Measurements from ENCODE around the gene CALY.

CALY gene

GRCh38 chr10:133357285-133358161 lies 20.8 kb upstream of the CALY start, which contains the start of gene FUOM:
Gene FUOM (minus strand): TSS chr10:133358019. CDS start chr10:133358007, 12 bp downstream.
- Histone ChIP-seq H2AFZ (ENCODE audit: insufficient read depth, low read length, poor library complexity) (peak within 1 kb of the TSS; percentile 51), H3K79me2 (ENCODE audit: control insufficient read depth, insufficient read depth, low read length, poor library complexity) (peaks cover 4% of the 10 kb centered on the region), H4K12ac (ENCODE audit: low read depth, low read length) (peak within 1 kb of the TSS; percentile 47), H3K9me3 (ENCODE audit: insufficient read depth, low read depth, low read length) (peaks cover 2% of the 10 kb centered on the region), H3K4me2 (ENCODE audit: low read length) (peak within 1 kb of the TSS; percentile 76), H3K79me1 (ENCODE audit: low read length) (peaks cover 6% of the 10 kb centered on the region), H3K18ac (ENCODE audit: low read length) (peak within 1 kb of the TSS; percentile 85), H3K27me3 (ENCODE audit: insufficient read depth, low read length) (no peaks in the 10 kb centered on the region), H4K91ac (ENCODE audit: low read depth, low read length) (peak within 1 kb of the TSS; percentile 76), H2BK120ac (ENCODE audit: insufficient read depth, low read length, poor library complexity) (peak within 1 kb of the TSS; percentile 65), H2BK5ac (ENCODE audit: low read depth, low read length, poor library complexity) (no peak within 1 kb of the TSS), H4K8ac (ENCODE audit: low read depth, low read length) (peak within 1 kb of the TSS; percentile 90), H3K14ac (ENCODE audit: low read length) (peak within 1 kb of the TSS; percentile 76), H3K9ac (ENCODE audit: low read length) (peak within 1 kb of the TSS; percentile 63), H2BK12ac (ENCODE audit: low read length) (no peak within 1 kb of the TSS), H3K23ac (ENCODE audit: low read length) (no peak within 1 kb of the TSS), H3K36me3 (ENCODE audit: control insufficient read depth in 1 of 2, insufficient read depth in 2 of 2, low read length in 2 of 2) (peaks cover 11 to 14% of the 10 kb centered on the region in 2 experiments), H3K4ac (ENCODE audit: low read depth, low read length) (no peak within 1 kb of the TSS), H3K4me3 (ENCODE audit: low read depth, low read length) (peak within 1 kb of the TSS; percentile 74), H2AK5ac (ENCODE audit: low read length) (peak within 1 kb of the TSS; percentile 10), H3K27ac (ENCODE audit: low read depth, low read length) (no peak within 1 kb of the TSS), H3K4me1 (ENCODE audit: control insufficient read depth in 1 of 2, insufficient read depth in 2 of 2, low read length in 2 of 2) (peaks cover 8 to 9% of the 10 kb centered on the region in 2 experiments)
- DNase-seq: peak in 1 of 2 donors; percentile 17
- no CpG with 5 or more reads among the region's 83 CpGs for WGBS (ENCODE audit: extremely low coverage, insufficient coverage, insufficient read length)

DNA sequence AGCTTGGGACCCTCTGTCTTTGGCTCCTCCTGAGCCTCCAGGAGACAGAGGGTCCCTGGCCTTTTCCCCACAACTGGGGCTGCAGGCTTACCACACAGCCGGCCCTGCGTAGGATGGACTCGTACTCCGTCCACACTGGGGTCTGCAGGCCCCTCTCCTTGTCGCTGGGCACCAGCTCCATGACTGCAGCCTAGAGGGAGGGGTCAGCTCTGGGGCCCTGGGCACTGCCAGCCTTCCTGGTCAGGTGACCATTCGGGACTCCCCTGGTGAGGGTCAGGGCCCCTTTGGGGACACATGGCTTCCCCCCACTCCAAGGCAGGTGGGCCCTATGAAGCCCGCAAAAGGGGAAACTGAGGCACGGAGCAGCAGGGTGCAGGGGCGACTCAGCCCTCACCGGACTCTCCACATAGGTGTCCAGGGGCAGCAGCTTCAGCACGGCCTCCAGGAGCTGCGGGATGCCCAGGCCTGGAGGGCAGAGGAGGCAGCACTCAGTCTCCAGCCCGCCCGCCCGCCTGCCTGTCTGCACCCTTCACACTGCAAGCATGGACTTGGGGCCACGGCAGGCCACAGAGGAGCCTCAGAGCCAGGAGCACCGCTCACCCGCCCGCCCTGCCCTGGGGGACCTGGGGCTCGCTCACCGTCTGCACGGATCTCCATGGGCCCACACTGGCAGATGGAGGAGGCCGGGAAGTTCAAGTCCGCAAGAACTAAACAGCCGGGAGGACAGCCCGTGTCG lies 20.0 kb upstream of the CALY start:
- peak overlapping the region; percentile 74 for H3K4me3 ChIP-seq (ENCODE audit: low read depth, low read length)
- peak overlapping the region; percentile 51 for H2AFZ ChIP-seq (ENCODE audit: insufficient read depth, low read length, poor library complexity)
- H3K27me3 ChIP-seq (ENCODE audit: insufficient read depth, low read length): no peaks in the 10 kb centered on the region
- H3K27ac ChIP-seq (ENCODE audit: low read depth, low read length): no peak overlapping the region
- no CpG with 5 or more reads among the region's 27 CpGs for WGBS (ENCODE audit: extremely low coverage, insufficient coverage, insufficient read length)
- H4K91ac ChIP-seq (ENCODE audit: low read depth, low read length): peak overlapping the region; percentile 76
- peak overlapping the region; percentile 60 for H3K14ac ChIP-seq (ENCODE audit: low read length)
- peaks cover 8 to 9% of the 10 kb centered on the region in 2 experiments for H3K4me1 ChIP-seq (ENCODE audit: control insufficient read depth in 1 of 2, insufficient read depth in 2 of 2, low read length in 2 of 2)
- no peak overlapping the region for H2BK5ac ChIP-seq (ENCODE audit: low read depth, low read length, poor library complexity)
- no peak overlapping the region for H3K23ac ChIP-seq (ENCODE audit: low read length)
- H3K79me1 ChIP-seq (ENCODE audit: low read length): peaks cover 6% of the 10 kb centered on the region
- H3K4me2 ChIP-seq (ENCODE audit: low read length): peak overlapping the region; percentile 76
- DNase-seq: no peak
- peaks cover 4% of the 10 kb centered on the region for H3K79me2 ChIP-seq (ENCODE audit: control insufficient read depth, insufficient read depth, low read length, poor library complexity)
- H3K9me3 ChIP-seq (ENCODE audit: insufficient read depth, low read depth, low read length): peaks cover under 1% of the 10 kb centered on the region
- H3K36me3 ChIP-seq (ENCODE audit: control insufficient read depth in 1 of 2, insufficient read depth in 2 of 2, low read length in 2 of 2): peaks cover 4 to 6% of the 10 kb centered on the region in 2 experiments
- no peak overlapping the region for H3K4ac ChIP-seq (ENCODE audit: low read depth, low read length)
- H4K12ac ChIP-seq (ENCODE audit: low read depth, low read length): no peak overlapping the region
- peak overlapping the region; percentile 22 for H3K18ac ChIP-seq (ENCODE audit: low read length)
- peak overlapping the region; percentile 2 for H4K8ac ChIP-seq (ENCODE audit: low read depth, low read length)
- no peak overlapping the region for H2BK12ac ChIP-seq (ENCODE audit: low read length)
- H2BK120ac ChIP-seq (ENCODE audit: insufficient read depth, low read length, poor library complexity): no peak overlapping the region
- H2AK5ac ChIP-seq (ENCODE audit: low read length): peak overlapping the region; percentile 10
- H3K9ac ChIP-seq (ENCODE audit: low read length): no peak overlapping the region

GRCh38 chr10:133355991-133356390 lies 19.3 kb upstream of the CALY start:
- Histone ChIP-seq H3K23ac (ENCODE audit: low read length) (no peak overlapping the region), H3K79me2 (ENCODE audit: control insufficient read depth, insufficient read depth, low read length, poor library complexity) (peaks cover 4% of the 10 kb centered on the region), H4K91ac (ENCODE audit: low read depth, low read length) (no peak overlapping the region), H2BK5ac (ENCODE audit: low read depth, low read length, poor library complexity) (no peak overlapping the region), H2AK5ac (ENCODE audit: low read length) (no peak overlapping the region), H3K4me3 (ENCODE audit: low read depth, low read length) (no peak overlapping the region), H4K12ac (ENCODE audit: low read depth, low read length) (no peak overlapping the region), H3K14ac (ENCODE audit: low read length) (no peak overlapping the region), H3K18ac (ENCODE audit: low read length) (no peak overlapping the region), H3K9me3 (ENCODE audit: insufficient read depth, low read depth, low read length) (no peaks in the 10 kb centered on the region), H3K79me1 (ENCODE audit: low read length) (peaks cover 6% of the 10 kb centered on the region), H3K27me3 (ENCODE audit: insufficient read depth, low read length) (no peaks in the 10 kb centered on the region), H2BK12ac (ENCODE audit: low read length) (no peak overlapping the region), H2BK120ac (ENCODE audit: insufficient read depth, low read length, poor library complexity) (no peak overlapping the region), H3K4ac (ENCODE audit: low read depth, low read length) (no peak overlapping the region), H3K36me3 (ENCODE audit: control insufficient read depth in 1 of 2, insufficient read depth in 2 of 2, low read length in 2 of 2) (peaks cover 4% of the 10 kb centered on the region in 2 experiments), H3K4me2 (ENCODE audit: low read length) (no peak overlapping the region), H4K8ac (ENCODE audit: low read depth, low read length) (no peak overlapping the region), H3K9ac (ENCODE audit: low read length) (no peak overlapping the region), H3K4me1 (ENCODE audit: control insufficient read depth in 1 of 2, insufficient read depth in 2 of 2, low read length in 2 of 2) (peaks cover 8 to 9% of the 10 kb centered on the region in 2 experiments), H2AFZ (ENCODE audit: insufficient read depth, low read length, poor library complexity) (no peak overlapping the region), H3K27ac (ENCODE audit: low read depth, low read length) (no peak overlapping the region)
- DNase-seq: no peak
- WGBS (ENCODE audit: extremely low coverage, insufficient coverage, insufficient read length): no CpG with 5 or more reads among the region's 3 CpGs

DNA sequence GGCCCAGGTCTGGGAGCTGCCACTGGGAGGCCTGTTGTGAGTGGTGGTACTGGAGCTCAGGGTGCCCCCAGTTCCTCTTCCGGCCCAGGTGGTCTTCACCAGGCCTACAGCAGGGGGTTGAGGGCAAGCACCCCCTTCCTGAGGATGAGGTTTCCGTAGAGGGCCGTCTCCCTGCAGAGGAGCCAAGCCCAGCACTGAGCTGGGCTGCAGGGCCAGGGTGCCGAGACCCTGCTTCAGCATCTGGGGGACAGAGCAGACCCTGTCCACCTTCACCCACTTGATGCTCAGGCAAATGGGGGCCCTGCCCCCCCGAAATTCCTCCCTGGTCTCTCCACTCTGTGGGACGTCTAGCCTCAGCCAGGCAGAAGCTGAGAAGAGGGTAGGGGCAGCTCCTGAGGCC lies 18.6 kb upstream of the CALY start:
- no peaks in the 10 kb centered on the region for H3K9me3 ChIP-seq (ENCODE audit: insufficient read depth, low read depth, low read length)
- H2AK5ac ChIP-seq (ENCODE audit: low read length): no peak overlapping the region
- H3K79me2 ChIP-seq (ENCODE audit: control insufficient read depth, insufficient read depth, low read length, poor library complexity): peaks cover 4% of the 10 kb centered on the region
- no peaks in the 10 kb centered on the region for H3K27me3 ChIP-seq (ENCODE audit: insufficient read depth, low read length)
- H3K4me3 ChIP-seq (ENCODE audit: low read depth, low read length): no peak overlapping the region
- H2BK5ac ChIP-seq (ENCODE audit: low read depth, low read length, poor library complexity): no peak overlapping the region
- H4K91ac ChIP-seq (ENCODE audit: low read depth, low read length): no peak overlapping the region
- no peak overlapping the region for H3K4me2 ChIP-seq (ENCODE audit: low read length)
- H3K4ac ChIP-seq (ENCODE audit: low read depth, low read length): no peak overlapping the region
- H3K36me3 ChIP-seq (ENCODE audit: control insufficient read depth in 1 of 2, insufficient read depth in 2 of 2, low read length in 2 of 2): peaks cover 4% of the 10 kb centered on the region in 2 experiments
- no peak overlapping the region for H2AFZ ChIP-seq (ENCODE audit: insufficient read depth, low read length, poor library complexity)
- no peak overlapping the region for H3K23ac ChIP-seq (ENCODE audit: low read length)
- peaks cover 8 to 9% of the 10 kb centered on the region in 2 experiments for H3K4me1 ChIP-seq (ENCODE audit: control insufficient read depth in 1 of 2, insufficient read depth in 2 of 2, low read length in 2 of 2)
- H2BK12ac ChIP-seq (ENCODE audit: low read length): no peak overlapping the region
- H3K79me1 ChIP-seq (ENCODE audit: low read length): peaks cover 6% of the 10 kb centered on the region
- H2BK120ac ChIP-seq (ENCODE audit: insufficient read depth, low read length, poor library complexity): no peak overlapping the region
- DNase-seq: no peak
- WGBS (ENCODE audit: extremely low coverage, insufficient coverage, insufficient read length): no CpG with 5 or more reads among the region's 6 CpGs
- no peak overlapping the region for H3K14ac ChIP-seq (ENCODE audit: low read length)
- no peak overlapping the region for H3K18ac ChIP-seq (ENCODE audit: low read length)
- H4K8ac ChIP-seq (ENCODE audit: low read depth, low read length): no peak overlapping the region
- no peak overlapping the region for H3K9ac ChIP-seq (ENCODE audit: low read length)
- H3K27ac ChIP-seq (ENCODE audit: low read depth, low read length): no peak overlapping the region
- no peak overlapping the region for H4K12ac ChIP-seq (ENCODE audit: low read depth, low read length)
